HTR-8/SVneo (cell line): ENCODE measurements around the gene LIG1.
"Not testable (repeated sequence)": the region's sequence is repeated elsewhere in the genome, so short reads cannot be mapped to it uniquely, and the experiment has no call there.

Experiments used
- DNase-seq: peaks from one replicate; pipeline ENCODE4 v3.0.0; 2011; ENCODE audit warnings: low spot score, mixed read lengths; ENCODE audit not compliant: insufficient read length
- FAIRE-seq: peaks from 2 replicates; lab custom pipeline; 2011; peaks lifted over from hg19 to GRCh38; lab: Jason Lieb, UNC

Gene LIG1

GRCh38 chr19:48090281-48090802, 79.8 kb downstream of the LIG1 start:
- DNase-seq (no peak), FAIRE-seq (no peak)

GRCh38 chr19:48088991-48089390, 81.2 kb downstream of the LIG1 start:
- DNase-seq, FAIRE-seq: not testable (repeated sequence)

- FAIRE-seq (no peak), DNase-seq (no peak)
Observed at GRCh38 chr19:48085904-48086864, 84.0 kb downstream of the LIG1 start.

GRCh38 chr19:48085076-48085475, 85.1 kb downstream of the LIG1 start:
- DNase-seq, result no peak
- FAIRE-seq, result no peak

GRCh38 chr19:48081106-48081505, 89.0 kb downstream of the LIG1 start:
- no peak for DNase-seq
- FAIRE-seq, result no peak

GRCh38 chr19:48070177-48070769, 99.9 kb downstream of the LIG1 start:
- DNase-seq, FAIRE-seq: not testable (repeated sequence)

GRCh38 chr19:48069435-48069834, 100.7 kb downstream of the LIG1 start:
- no peak for DNase-seq
- FAIRE-seq, result no peak
